Endothelial cell (in vitro differentiated cells): ENCODE data around the gene ARHGAP32. TPM values are rescaled to one million over a fixed set of nuclear protein-coding genes. Genes with fewer than 3 reads are reported as not detected.

Experiments
- DNase-seq: peaks from one replicate; pipeline ENCODE4 v3.0.0; 2021; ENCODE audit warnings: low spot score
- H3K27ac Mint-ChIP-seq: one replicate; pipeline ENCODE4 v1.8.0; 2021; ENCODE audit warnings: mixed read lengths, inconsistent platforms; ENCODE audit not compliant: unreplicated experiment
- H3K27me3 Mint-ChIP-seq: one replicate; pipeline ENCODE4 v1.8.0; 2021; ENCODE audit warnings: mild to moderate bottlenecking, moderate library complexity, mixed read lengths, inconsistent platforms; ENCODE audit not compliant: unreplicated experiment
- H3K36me3 Mint-ChIP-seq: one replicate; pipeline ENCODE4 v1.8.0; 2021; ENCODE audit warnings: mild to moderate bottlenecking, low read depth, mixed read lengths, inconsistent platforms; ENCODE audit not compliant: unreplicated experiment
- H3K4me1 Mint-ChIP-seq: one replicate; pipeline ENCODE4 v1.8.0; 2021; ENCODE audit warnings: mild to moderate bottlenecking, mixed read lengths, inconsistent platforms; ENCODE audit not compliant: unreplicated experiment
- H3K4me3 Mint-ChIP-seq: one replicate; pipeline ENCODE4 v1.8.0; 2021; ENCODE audit warnings: mild to moderate bottlenecking, mixed read lengths, inconsistent platforms; ENCODE audit not compliant: unreplicated experiment
- H3K9me3 Mint-ChIP-seq: one replicate; pipeline ENCODE4 v1.8.0; 2021; ENCODE audit warnings: mixed read lengths, inconsistent platforms; ENCODE audit not compliant: unreplicated experiment
- long read RNA-seq: library from polyadenylated mRNA; unstranded; transcript quantifications from one replicate; pipeline ENCODE4 v2.0.0, GENCODE V29; 2020; ENCODE audit not compliant: unreplicated experiment
- total RNA-seq: library from RNA; stranded (reverse); fragmentation: NEBNext Ultra II Directional; extraction: Animal tissue kit (Norgen Biotek cat#: 25700); gene quantifications from one replicate; pipeline ENCODE4 v1.2.1, GENCODE V29; 2021; ENCODE audit not compliant: unreplicated experiment
- TF ChIP-seq, protein P1 (sequence below): fragments of 200-600 bp; sonication (generic); IDR thresholded peaks from one replicate; pipeline ENCODE4 v1.5.0; 2021; ENCODE audit warnings: antibody characterized with exemption; ENCODE audit not compliant: unreplicated experiment

ARHGAP32 gene
- total RNA-seq, result 14.5 TPM
- long read RNA-seq, result 0 reads

DNA sequence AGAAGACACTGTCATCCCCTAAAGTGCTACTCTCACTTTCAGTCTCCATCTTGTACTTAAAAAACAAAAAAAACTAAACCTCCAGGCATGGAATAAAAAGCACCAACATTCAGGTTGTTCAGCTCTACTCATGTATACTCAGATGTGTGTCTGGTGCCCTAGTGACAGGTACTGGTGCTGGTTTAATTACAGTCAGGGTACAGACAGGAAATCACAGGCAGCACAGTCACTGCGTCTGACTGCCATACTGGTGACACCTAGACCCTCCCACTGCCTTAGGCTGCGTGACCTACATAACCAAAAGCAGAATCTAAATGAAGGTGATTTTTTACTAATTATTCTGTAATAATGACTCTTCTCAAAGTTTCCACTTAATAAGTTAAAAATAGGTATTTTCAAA lies at the start of gene ARHGAP32:
Gene ARHGAP32, minus strand, starts transcription at position 176 of the 400 bp plus-strand sequence. Its CDS starts 127 bp downstream, at position 49.
- TF ChIP-seq, protein P1, sequence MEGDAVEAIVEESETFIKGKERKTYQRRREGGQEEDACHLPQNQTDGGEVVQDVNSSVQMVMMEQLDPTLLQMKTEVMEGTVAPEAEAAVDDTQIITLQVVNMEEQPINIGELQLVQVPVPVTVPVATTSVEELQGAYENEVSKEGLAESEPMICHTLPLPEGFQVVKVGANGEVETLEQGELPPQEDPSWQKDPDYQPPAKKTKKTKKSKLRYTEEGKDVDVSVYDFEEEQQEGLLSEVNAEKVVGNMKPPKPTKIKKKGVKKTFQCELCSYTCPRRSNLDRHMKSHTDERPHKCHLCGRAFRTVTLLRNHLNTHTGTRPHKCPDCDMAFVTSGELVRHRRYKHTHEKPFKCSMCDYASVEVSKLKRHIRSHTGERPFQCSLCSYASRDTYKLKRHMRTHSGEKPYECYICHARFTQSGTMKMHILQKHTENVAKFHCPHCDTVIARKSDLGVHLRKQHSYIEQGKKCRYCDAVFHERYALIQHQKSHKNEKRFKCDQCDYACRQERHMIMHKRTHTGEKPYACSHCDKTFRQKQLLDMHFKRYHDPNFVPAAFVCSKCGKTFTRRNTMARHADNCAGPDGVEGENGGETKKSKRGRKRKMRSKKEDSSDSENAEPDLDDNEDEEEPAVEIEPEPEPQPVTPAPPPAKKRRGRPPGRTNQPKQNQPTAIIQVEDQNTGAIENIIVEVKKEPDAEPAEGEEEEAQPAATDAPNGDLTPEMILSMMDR, result no peak
- H3K4me3 Mint-ChIP-seq, result no peak within 1 kb of the TSS
- no peak for DNase-seq
- no peaks in the 10 kb centered on the region for H3K27me3 Mint-ChIP-seq
- H3K9me3 Mint-ChIP-seq, result no peaks in the 10 kb centered on the region
- H3K4me1 Mint-ChIP-seq, result peaks cover 4% of the 10 kb centered on the region
- no peak within 1 kb of the TSS for H3K27ac Mint-ChIP-seq
- no peaks in the 10 kb centered on the region for H3K36me3 Mint-ChIP-seq

DNA sequence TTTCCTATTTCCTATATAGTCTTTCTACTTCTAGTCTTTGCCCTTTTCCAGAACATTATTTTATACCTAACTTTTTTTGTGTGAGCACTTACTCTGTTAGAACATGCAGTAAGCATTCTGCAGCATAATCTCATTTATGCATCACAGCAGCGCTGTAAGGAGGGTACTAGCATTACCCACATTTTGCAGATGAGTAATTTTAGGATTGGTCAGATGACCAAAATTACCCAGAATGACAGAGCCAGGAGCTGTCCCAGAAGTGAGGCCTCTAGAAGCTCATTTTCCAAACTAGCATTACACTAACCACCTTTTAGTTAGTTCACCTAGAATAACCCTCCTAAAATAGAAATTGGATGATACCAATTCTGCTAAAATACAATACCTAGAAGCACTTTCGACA lies 47.1 kb upstream of the ARHGAP32 start:
- H3K9me3 Mint-ChIP-seq, result peaks cover 3% of the 10 kb centered on the region
- H3K27me3 Mint-ChIP-seq, result no peaks in the 10 kb centered on the region

DNA sequence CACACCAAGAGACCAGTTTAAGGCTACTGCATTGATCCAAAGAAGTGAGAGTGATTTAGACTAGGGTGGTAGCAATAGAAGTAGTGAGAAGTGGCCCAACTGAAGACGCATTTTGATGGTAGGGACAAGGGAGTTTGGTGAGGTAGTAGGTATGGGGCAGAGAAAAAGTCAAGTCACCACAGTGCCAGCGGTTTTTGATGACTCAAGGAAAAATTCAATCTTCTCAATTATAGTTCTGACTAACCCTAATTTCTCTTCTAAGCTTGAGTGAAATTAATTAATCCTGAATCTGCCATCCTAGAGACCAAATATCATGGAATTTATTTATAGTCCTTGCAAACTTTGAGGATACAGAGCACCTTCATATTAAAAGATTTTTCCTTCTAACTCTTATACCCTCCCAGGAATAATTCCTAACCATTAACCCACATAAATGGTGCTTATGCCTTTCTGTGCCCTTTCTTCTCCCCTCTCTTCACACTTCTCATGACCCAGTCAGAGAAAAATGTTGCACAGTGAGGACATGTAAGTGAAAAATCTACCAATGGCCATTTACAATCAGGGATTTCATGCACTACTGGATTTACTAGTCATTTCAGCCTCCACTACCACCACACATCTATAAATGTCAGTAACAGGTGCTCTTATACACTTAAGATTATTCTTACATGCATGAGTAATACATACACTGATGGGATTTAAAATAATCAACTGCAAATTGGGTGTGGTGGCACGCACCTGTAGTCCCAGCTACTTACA lies 45.9 kb upstream of the ARHGAP32 start:
- no peaks in the 10 kb centered on the region for H3K4me1 Mint-ChIP-seq
- no peaks in the 10 kb centered on the region for H3K27me3 Mint-ChIP-seq
- H3K27ac Mint-ChIP-seq, result no peak overlapping the region

More for the DNA sequence above, 47.1 kb upstream of the ARHGAP32 start:
- TF ChIP-seq, protein P1, result no peak
- H3K27ac Mint-ChIP-seq, result no peak overlapping the region
- DNase-seq, result no peak
- no peak overlapping the region for H3K4me3 Mint-ChIP-seq
- H3K36me3 Mint-ChIP-seq, result no peaks in the 10 kb centered on the region
- no peaks in the 10 kb centered on the region for H3K4me1 Mint-ChIP-seq

DNA sequence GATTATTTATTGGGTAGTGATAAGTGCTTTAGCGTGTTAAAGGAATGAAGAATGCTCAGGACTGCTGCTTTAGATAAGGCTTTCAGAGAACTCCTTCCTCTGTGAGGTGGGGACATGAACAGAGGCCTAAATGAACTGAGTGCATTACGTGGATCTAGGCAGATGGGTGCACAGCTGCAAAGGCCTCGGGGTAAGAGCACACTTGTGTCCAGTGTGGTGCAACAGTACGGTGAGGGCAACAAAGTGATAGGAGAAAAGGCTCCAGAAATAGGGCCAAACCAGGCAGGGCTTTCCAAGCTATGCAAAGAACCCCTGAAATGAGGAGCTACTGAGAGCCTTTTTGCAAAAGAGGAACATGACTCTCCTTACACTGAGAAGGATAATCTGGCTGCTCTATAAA lies 45.3 kb upstream of the ARHGAP32 start:
- H3K27me3 Mint-ChIP-seq, result no peaks in the 10 kb centered on the region
- TF ChIP-seq, protein P1, result no peak
- no peaks in the 10 kb centered on the region for H3K4me1 Mint-ChIP-seq
- H3K36me3 Mint-ChIP-seq, result no peaks in the 10 kb centered on the region
- DNase-seq, result no peak
- no peak overlapping the region for H3K4me3 Mint-ChIP-seq
- H3K9me3 Mint-ChIP-seq, result peaks cover 3% of the 10 kb centered on the region
- no peak overlapping the region for H3K27ac Mint-ChIP-seq

More for the DNA sequence above, 45.9 kb upstream of the ARHGAP32 start:
- DNase-seq, result no peak
- TF ChIP-seq, protein P1, result no peak
- H3K9me3 Mint-ChIP-seq, result peaks cover 3% of the 10 kb centered on the region
- no peaks in the 10 kb centered on the region for H3K36me3 Mint-ChIP-seq
- H3K4me3 Mint-ChIP-seq, result no peak overlapping the region

DNA sequence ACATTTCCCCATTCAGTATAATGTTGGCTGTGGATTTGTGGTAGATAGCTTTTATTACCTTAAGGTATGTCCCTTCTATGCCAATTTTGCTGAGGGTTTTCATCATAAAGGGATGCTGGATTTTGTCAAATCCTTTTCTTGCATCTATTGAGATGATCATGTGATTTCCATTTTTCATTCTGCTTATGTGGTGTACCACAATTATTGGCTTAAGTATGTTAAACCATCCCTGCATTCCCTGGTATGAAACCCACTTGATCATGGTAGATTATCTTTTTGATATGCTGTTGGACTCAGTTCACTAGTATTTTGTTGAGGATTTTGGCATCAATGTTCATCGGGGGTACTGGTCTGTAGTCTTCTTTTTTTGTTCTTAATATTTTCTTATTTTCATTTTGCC lies 44.7 kb upstream of the ARHGAP32 start:
- Mint-ChIP-seq H3K27me3 (no peaks in the 10 kb centered on the region), H3K4me1 (no peaks in the 10 kb centered on the region), H3K27ac (no peak overlapping the region), H3K4me3 (no peak overlapping the region), H3K36me3 (no peaks in the 10 kb centered on the region), H3K9me3 (peaks cover 3% of the 10 kb centered on the region)
- no peak for DNase-seq
- TF ChIP-seq, protein P1, result no peak
